Activated T-cell treated with anti-CD3 and anti-CD28 coated beads, Interleukin-2, amount 50 U/mL, for 1 hour (primary cell): Measurements from ENCODE around the gene KRTAP4-12.
"Not testable (repeated sequence)": the region's sequence is repeated elsewhere in the genome, so short reads cannot be mapped to it uniquely, and the experiment has no call there.

ENCODE experiments used
- DNase-seq: peaks from one replicate; pipeline ENCODE4 v3.0.0-alpha.2; 2020

Gene KRTAP4-12

GRCh38 chr17:41125064-41125463 lies 1.1 kb upstream of the KRTAP4-12 start:
- DNase-seq = no peak

GRCh38 chr17:41123292-41123990 lies 541 bp downstream of the KRTAP4-12 start:
- not testable (repeated sequence) for DNase-seq

- DNase-seq = no peak
Measured at GRCh38 chr17:41121742-41122141, 2.2 kb downstream of the KRTAP4-12 start.

- not testable (repeated sequence) for DNase-seq
Measured at GRCh38 chr17:41119696-41120690, 4.0 kb downstream of the KRTAP4-12 start.

GRCh38 chr17:41118721-41119120 lies 5.3 kb downstream of the KRTAP4-12 start:
- no peak for DNase-seq

GRCh38 chr17:41117846-41118386 lies 6.1 kb downstream of the KRTAP4-12 start, which contains the start of gene KRTAP4-11:
KRTAP4-11 (minus strand) TSS chr17:41118373; CDS start chr17:41118315, 58 bp downstream.
- not testable (repeated sequence) for DNase-seq

GRCh38 chr17:41116297-41116696 lies 7.7 kb downstream of the KRTAP4-12 start:
- no peak for DNase-seq

- no peak for DNase-seq
Measured at GRCh38 chr17:41111151-41111885, 12.7 kb downstream of the KRTAP4-12 start.

- not testable (repeated sequence) for DNase-seq
Measured at GRCh38 chr17:41108728-41109386, 15.1 kb downstream of the KRTAP4-12 start.

GRCh38 chr17:41107941-41108450 lies 16.0 kb downstream of the KRTAP4-12 start:
- no peak for DNase-seq

- not testable (repeated sequence) for DNase-seq
Measured at GRCh38 chr17:41105347-41105746, 18.6 kb downstream of the KRTAP4-12 start, which contains the start of gene KRTAP4-9. KRTAP4-9 (plus strand) TSS chr17:41105389; CDS start chr17:41105389, 0 bp downstream.

- not testable (repeated sequence) for DNase-seq
Measured at GRCh38 chr17:41104386-41105038, 19.5 kb downstream of the KRTAP4-12 start.

- DNase-seq = no peak
Measured at GRCh38 chr17:41103896-41104295, 20.1 kb downstream of the KRTAP4-12 start.

GRCh38 chr17:41101586-41102259 lies 22.3 kb downstream of the KRTAP4-12 start, which contains the start of gene KRTAP4-16:
KRTAP4-16 (minus strand) TSS chr17:41102209; CDS start chr17:41102209, 0 bp downstream.
- no peak for DNase-seq

- DNase-seq = not testable (repeated sequence)
Measured at GRCh38 chr17:41099682-41100480, 24.1 kb downstream of the KRTAP4-12 start.

GRCh38 chr17:41098481-41098880 lies 25.5 kb downstream of the KRTAP4-12 start:
- DNase-seq = no peak

- DNase-seq = no peak
Measured at GRCh38 chr17:41098042-41098441, 25.9 kb downstream of the KRTAP4-12 start, which contains the start of gene KRTAP4-8. KRTAP4-8 (minus strand) TSS chr17:41098142; CDS start chr17:41098084, 58 bp downstream.

- no peak for DNase-seq
Measured at GRCh38 chr17:41096055-41096454, 27.9 kb downstream of the KRTAP4-12 start.

GRCh38 chr17:41088760-41089352 lies 35.1 kb downstream of the KRTAP4-12 start:
- DNase-seq = not testable (repeated sequence)
